ENCODE measurements around the gene IRS1. TPM values are rescaled to one million over a fixed set of nuclear protein-coding genes. Genes with fewer than 3 reads are reported as not detected.

IRS1 gene
- total RNA-seq, 1 experiment from 2014 or later = 38.8 TPM

DNA sequence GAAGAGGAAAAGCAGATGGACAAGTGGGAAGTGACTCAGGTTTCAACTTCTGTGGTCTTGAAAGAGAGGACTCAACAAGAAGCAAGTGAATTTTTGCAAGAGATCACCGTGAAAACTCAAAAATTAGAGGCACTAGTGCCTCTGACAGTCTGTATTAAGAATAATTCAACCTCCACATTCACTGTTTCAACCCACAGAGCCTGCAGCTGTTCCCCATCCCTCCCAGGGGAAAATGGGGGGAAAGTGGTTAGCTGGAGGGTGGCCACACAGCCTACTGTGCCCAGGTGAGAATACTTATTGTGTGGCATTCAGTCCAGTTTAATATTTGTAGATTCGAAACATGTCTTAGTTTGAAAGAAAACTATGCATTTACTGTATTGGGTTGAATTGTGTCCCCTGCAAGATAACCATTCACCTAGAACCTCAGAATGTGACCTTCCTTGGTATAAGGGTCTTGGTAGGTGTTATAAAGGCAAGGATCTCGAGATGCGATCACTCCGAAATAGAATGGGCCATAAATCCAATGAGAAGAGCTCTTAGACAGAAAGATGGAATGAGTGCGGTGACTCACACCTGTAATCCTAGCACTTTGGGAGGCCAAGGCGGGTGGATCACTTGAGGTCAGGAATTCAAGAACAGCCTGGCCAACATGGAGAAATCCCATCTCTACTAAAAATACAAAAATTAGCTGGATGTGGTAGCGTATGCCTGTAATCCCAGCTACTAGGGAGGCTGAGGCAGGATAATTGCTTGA, 94.3 kb downstream of the IRS1 start:
- Histone ChIP-seq H3K4me2 (ENCODE audit: low read length) (no peak overlapping the region), H3K36me3 (ENCODE audit: low read depth, low read length) (no peaks in the 10 kb centered on the region), H3K9me3 (ENCODE audit: low read length) (no peaks in the 10 kb centered on the region), H3K4me3 (ENCODE audit: low read length) (no peak overlapping the region), H3K79me2 (ENCODE audit: low read length) (no peaks in the 10 kb centered on the region), H2AFZ (ENCODE audit: low read length) (no peak overlapping the region), H3K4me1 (ENCODE audit: insufficient read depth, low read length) (no peaks in the 10 kb centered on the region), H3K9ac (ENCODE audit: low read length) (no peak overlapping the region), H3K27me3 (ENCODE audit: low read length) (no peaks in the 10 kb centered on the region), H3F3A (ENCODE audit: low read length, unreplicated experiment) (no peaks in the 10 kb centered on the region), H4K20me1 (ENCODE audit: low read length) (no peaks in the 10 kb centered on the region), H3K27ac (ENCODE audit: low read length) (no peak overlapping the region), H3K9me2 (replicated peaks; ENCODE audit: low read length) (no peaks in the 10 kb centered on the region)
- DNase-seq (no peak), ATAC-seq (no peak)
- ChIA-PET CTCF (no interaction called here), POLR2A (ENCODE audit: unreplicated experiment) (no interaction called here)
- TF ChIP-seq, protein P1, sequence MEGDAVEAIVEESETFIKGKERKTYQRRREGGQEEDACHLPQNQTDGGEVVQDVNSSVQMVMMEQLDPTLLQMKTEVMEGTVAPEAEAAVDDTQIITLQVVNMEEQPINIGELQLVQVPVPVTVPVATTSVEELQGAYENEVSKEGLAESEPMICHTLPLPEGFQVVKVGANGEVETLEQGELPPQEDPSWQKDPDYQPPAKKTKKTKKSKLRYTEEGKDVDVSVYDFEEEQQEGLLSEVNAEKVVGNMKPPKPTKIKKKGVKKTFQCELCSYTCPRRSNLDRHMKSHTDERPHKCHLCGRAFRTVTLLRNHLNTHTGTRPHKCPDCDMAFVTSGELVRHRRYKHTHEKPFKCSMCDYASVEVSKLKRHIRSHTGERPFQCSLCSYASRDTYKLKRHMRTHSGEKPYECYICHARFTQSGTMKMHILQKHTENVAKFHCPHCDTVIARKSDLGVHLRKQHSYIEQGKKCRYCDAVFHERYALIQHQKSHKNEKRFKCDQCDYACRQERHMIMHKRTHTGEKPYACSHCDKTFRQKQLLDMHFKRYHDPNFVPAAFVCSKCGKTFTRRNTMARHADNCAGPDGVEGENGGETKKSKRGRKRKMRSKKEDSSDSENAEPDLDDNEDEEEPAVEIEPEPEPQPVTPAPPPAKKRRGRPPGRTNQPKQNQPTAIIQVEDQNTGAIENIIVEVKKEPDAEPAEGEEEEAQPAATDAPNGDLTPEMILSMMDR (conservative IDR thresholded peaks at IDR 0.05; ENCODE audit: low read depth, low read length) = no peak
- TF ChIP-seq EZH2 (IDR thresholded peaks at IDR 0.05; ENCODE audit: low read length, unreplicated experiment) (no peak), EZH2phosphoT487 (IDR thresholded peaks at IDR 0.05; ENCODE audit: borderline replicate concordance, low read length) (no peak)
- intact Hi-C loops (cut with micrococcal nuclease) = no loop called here
- no TSS peak for BruUV-seq (replicated peaks)

DNA sequence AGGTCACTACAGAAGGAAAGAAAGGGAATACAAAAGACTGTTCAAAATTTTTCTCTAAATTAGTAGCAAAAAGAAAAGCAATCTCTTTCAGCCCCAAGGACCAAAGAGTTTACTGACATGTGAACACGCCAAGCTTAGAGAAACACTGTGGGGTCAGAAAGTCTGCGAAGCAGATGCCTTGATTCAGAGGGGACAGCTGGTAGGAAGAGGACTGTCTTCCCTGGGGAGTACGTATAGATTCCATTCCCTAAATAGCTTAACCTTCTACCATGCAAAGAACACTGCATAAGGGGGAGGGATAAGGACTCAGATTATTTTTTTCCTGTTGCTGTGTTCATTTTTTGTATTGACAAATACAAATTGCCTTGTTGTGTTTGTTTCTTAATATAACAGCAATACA, 96.1 kb downstream of the IRS1 start:
- Histone ChIP-seq H3K4me2 (ENCODE audit: low read length) (no peak overlapping the region), H3K9ac (ENCODE audit: low read length) (no peak overlapping the region), H3K36me3 (ENCODE audit: low read depth, low read length) (no peaks in the 10 kb centered on the region), H2AFZ (ENCODE audit: low read length) (no peak overlapping the region), H3K9me2 (replicated peaks; ENCODE audit: low read length) (no peaks in the 10 kb centered on the region), H3K79me2 (ENCODE audit: low read length) (no peaks in the 10 kb centered on the region), H4K20me1 (ENCODE audit: low read length) (no peaks in the 10 kb centered on the region), H3K4me1 (ENCODE audit: insufficient read depth, low read length) (no peaks in the 10 kb centered on the region), H3K27ac (ENCODE audit: low read length) (no peak overlapping the region), H3K4me3 (ENCODE audit: low read length) (no peak overlapping the region), H3K27me3 (ENCODE audit: low read length) (no peaks in the 10 kb centered on the region), H3K9me3 (ENCODE audit: low read length) (no peaks in the 10 kb centered on the region), H3F3A (ENCODE audit: low read length, unreplicated experiment) (no peaks in the 10 kb centered on the region)
- no TSS peak for BruUV-seq (replicated peaks)
- DNase-seq = no peak
- ATAC-seq = no peak
- intact Hi-C loops (cut with micrococcal nuclease) = no loop called here
- TF ChIP-seq EZH2phosphoT487 (IDR thresholded peaks at IDR 0.05; ENCODE audit: borderline replicate concordance, low read length) = no peak
- TF ChIP-seq, protein P1 (conservative IDR thresholded peaks at IDR 0.05; ENCODE audit: low read depth, low read length) = no peak
- TF ChIP-seq EZH2 (IDR thresholded peaks at IDR 0.05; ENCODE audit: low read length, unreplicated experiment) = no peak
- POLR2A ChIA-PET (ENCODE audit: unreplicated experiment) = no interaction called here
- CTCF ChIA-PET = no interaction called here

DNA sequence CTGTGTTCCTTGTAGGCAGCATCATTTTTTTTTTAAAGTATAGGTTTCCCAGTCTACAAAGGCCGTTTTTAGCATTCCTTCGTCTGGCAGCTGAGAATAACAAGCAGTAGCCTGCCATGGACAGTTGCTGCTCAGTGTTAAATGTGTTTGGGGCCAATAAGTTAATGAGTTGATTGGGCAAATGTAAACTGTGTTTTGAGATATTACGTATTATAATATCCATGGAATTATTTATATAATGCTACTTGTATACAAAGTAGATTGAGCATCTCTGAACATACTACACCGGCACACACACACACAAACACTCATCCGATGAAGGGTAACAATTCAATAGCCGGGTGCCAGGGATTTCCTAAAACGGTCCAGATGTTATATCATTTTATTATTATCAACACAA, 97.2 kb downstream of the IRS1 start:
- Histone ChIP-seq H3K36me3 (ENCODE audit: low read depth, low read length) (no peaks in the 10 kb centered on the region), H2AFZ (ENCODE audit: low read length) (no peak overlapping the region), H3K79me2 (ENCODE audit: low read length) (no peaks in the 10 kb centered on the region), H3K9me3 (ENCODE audit: low read length) (no peaks in the 10 kb centered on the region), H4K20me1 (ENCODE audit: low read length) (no peaks in the 10 kb centered on the region), H3K4me1 (ENCODE audit: insufficient read depth, low read length) (no peaks in the 10 kb centered on the region), H3K9ac (ENCODE audit: low read length) (no peak overlapping the region), H3K9me2 (replicated peaks; ENCODE audit: low read length) (no peaks in the 10 kb centered on the region), H3K4me2 (ENCODE audit: low read length) (no peak overlapping the region), H3F3A (ENCODE audit: low read length, unreplicated experiment) (no peaks in the 10 kb centered on the region), H3K27me3 (ENCODE audit: low read length) (no peaks in the 10 kb centered on the region), H3K27ac (ENCODE audit: low read length) (no peak overlapping the region), H3K4me3 (ENCODE audit: low read length) (no peak overlapping the region)
- TF ChIP-seq EZH2 (IDR thresholded peaks at IDR 0.05; ENCODE audit: low read length, unreplicated experiment) (no peak), EZH2phosphoT487 (IDR thresholded peaks at IDR 0.05; ENCODE audit: borderline replicate concordance, low read length) (no peak)
- TF ChIP-seq, protein P1 (conservative IDR thresholded peaks at IDR 0.05; ENCODE audit: low read depth, low read length) = no peak
- CTCF ChIA-PET = no interaction called here
- no peak for ATAC-seq
- BruUV-seq (replicated peaks) = no TSS peak
- POLR2A ChIA-PET (ENCODE audit: unreplicated experiment) = no interaction called here
- intact Hi-C loops (cut with micrococcal nuclease) = no loop called here
- no peak for DNase-seq

All from PC-3 (cell line).